Endodermal cell (in vitro differentiated cells): Measurements from ENCODE around the gene CHSY1. TPM values are rescaled to one million over a fixed set of nuclear protein-coding genes. Genes with fewer than 3 reads are reported as not detected.
A peak's percentile ranks its signal among the peaks of the same experiment; 100 is the strongest.

Experiments
- DNase-seq: peaks from one replicate; pipeline ENCODE4 v3.0.0-alpha.2; 2017
- H3K27ac ChIP-seq: 2 replicates; pipeline ENCODE4 v1.5.1; 2013; ENCODE audit warnings: mild to moderate bottlenecking, low read depth, low read length, moderate library complexity
- H3K27me3 ChIP-seq: 2 replicates; pipeline ENCODE4 v1.6.1; 2013; ENCODE audit warnings: mild to moderate bottlenecking, low read length, moderate library complexity; ENCODE audit not compliant: insufficient read depth, control insufficient read depth, poor library complexity, severe bottlenecking
- H3K36me3 ChIP-seq: 2 replicates; pipeline ENCODE4 v1.7.0; 2013; ENCODE audit warnings: mild to moderate bottlenecking, low read length, moderate library complexity; ENCODE audit not compliant: control insufficient read depth, insufficient read depth
- H3K4me1 ChIP-seq: one replicate; pipeline ENCODE4 v1.7.0; 2013; ENCODE audit warnings: low read length; ENCODE audit not compliant: control insufficient read depth, insufficient read depth
- H3K4me3 ChIP-seq: 2 replicates; pipeline ENCODE4 v1.5.1; 2013; ENCODE audit warnings: mild to moderate bottlenecking, low read length, moderate library complexity
- H3K9ac ChIP-seq: 2 replicates; pipeline ENCODE4 v1.6.1; 2013; ENCODE audit warnings: mild to moderate bottlenecking, low read length, moderate library complexity; ENCODE audit not compliant: poor library complexity, severe bottlenecking; ENCODE audit errors: extremely low read depth
- H3K9me3 ChIP-seq: 2 replicates; pipeline ENCODE4 v1.6.1; 2013; ENCODE audit warnings: mild to moderate bottlenecking, low read length, moderate library complexity; ENCODE audit not compliant: control insufficient read depth
- H3K27ac Mint-ChIP-seq: 2 replicates; pipeline ENCODE4 v1.8.0; 2020; ENCODE audit warnings: mixed read lengths
- H3K27me3 Mint-ChIP-seq: 2 replicates; pipeline ENCODE4 v1.8.0; 2021; ENCODE audit warnings: mild to moderate bottlenecking, mixed read lengths; ENCODE audit not compliant: insufficient read depth
- H3K36me3 Mint-ChIP-seq: 2 replicates; pipeline ENCODE4 v1.8.0; 2020; ENCODE audit warnings: low read depth, mixed read lengths
- H3K4me1 Mint-ChIP-seq: 2 replicates; pipeline ENCODE4 v1.8.0; 2020; ENCODE audit warnings: mixed read lengths
- H3K4me3 Mint-ChIP-seq: 2 replicates; pipeline ENCODE4 v1.8.0; 2020; ENCODE audit warnings: mild to moderate bottlenecking, moderate library complexity, mixed read lengths
- H3K9me3 Mint-ChIP-seq: 2 replicates; pipeline ENCODE4 v1.8.0; 2020; ENCODE audit warnings: mild to moderate bottlenecking, mixed read lengths
- WGBS, 2 experiments: methylation state at CpG; one replicate each; pipeline versions ENCODE4 v1.1.5 to v1.1.7; 2013; ENCODE audit warnings: missing lambda C conversion rate in 2 of 2, mixed read lengths in 1 of 2; ENCODE audit not compliant: insufficient coverage in 1 of 2, insufficient read length in 1 of 2; 5-methylcytosine and 5-hydroxymethylcytosine counted together
- total RNA-seq, 2 donors: library from RNA; stranded (reverse); fragmentation: NEBNext Ultra II Directional in 1 of 2; extraction: Animal tissue kit (Norgen Biotek cat#: 25700) in 1 of 2; gene quantifications; 2 replicates in 1 of 2; 3 replicates in 1 of 2; pipeline ENCODE4 v1.2.1, GENCODE V29; 2021
- TF ChIP-seq, protein P1 (sequence below): fragments of 200-600 bp; sonication (generic); conservative IDR thresholded peaks from 2 replicates; pipeline ENCODE4 v1.5.0; 2021; ENCODE audit warnings: antibody characterized with exemption, mild to moderate bottlenecking

Gene CHSY1
- total RNA-seq, 2 donors from 2014 or later = 33.3 to 39.9 TPM

DNA sequence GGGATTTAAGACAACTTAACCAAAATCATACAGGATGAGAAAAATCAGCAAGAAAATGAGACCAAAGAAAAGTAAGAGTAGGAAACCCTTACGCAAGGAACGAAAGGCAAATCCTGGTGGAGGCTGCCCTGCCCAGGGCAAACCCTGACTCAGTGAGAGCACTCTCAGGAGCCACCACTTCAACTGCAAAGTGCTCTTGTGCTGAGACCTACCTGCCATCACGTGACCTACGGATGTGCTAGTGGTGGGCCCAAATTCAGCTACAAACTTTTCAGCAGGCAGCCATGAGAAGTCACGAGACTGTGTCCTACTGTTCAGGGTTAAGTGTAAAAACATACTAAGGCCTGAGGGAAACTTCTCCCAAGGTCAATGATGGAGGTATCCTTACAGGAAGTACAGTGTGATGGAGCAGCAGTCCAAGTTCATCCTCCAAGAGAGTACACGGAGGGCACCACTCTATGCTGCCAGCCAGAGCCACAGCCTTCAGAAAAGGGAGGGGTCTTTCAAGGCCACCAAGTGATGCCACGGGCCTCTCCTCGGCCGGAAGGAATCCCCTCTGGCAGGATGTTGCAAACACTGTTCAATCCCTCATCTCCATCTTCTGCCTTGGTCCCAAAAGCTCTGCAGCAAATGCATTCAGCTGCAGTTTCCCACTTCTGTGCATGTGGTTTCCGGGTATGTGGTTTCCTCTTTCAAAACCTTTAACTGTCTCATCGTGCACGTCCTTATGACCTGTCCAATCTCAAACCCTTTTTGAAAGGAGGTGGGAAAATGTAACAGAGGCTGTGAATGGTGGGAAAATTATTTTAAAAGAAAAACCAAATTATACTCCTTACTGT lies 9.5 kb downstream of the CHSY1 start:
- Histone ChIP-seq H3K27ac (no peak overlapping the region), H3K4me3 (no peak overlapping the region), H3K9ac (peak overlapping the region; percentile 4), H3K9me3 (no peaks in the 10 kb centered on the region), H3K4me1 (peaks cover 18% of the 10 kb centered on the region), H3K36me3 (peaks cover 9% of the 10 kb centered on the region), H3K27me3 (no peaks in the 10 kb centered on the region)
- DNase-seq = peak; percentile 36
- peak overlapping the region; percentile 82 for H3K27ac Mint-ChIP-seq
- WGBS, 2 experiments = 92 to 95% methylated on average over 8 to 12 of the region's 12 CpGs
- no peaks in the 10 kb centered on the region for H3K27me3 Mint-ChIP-seq
- H3K36me3 Mint-ChIP-seq = peaks cover 4% of the 10 kb centered on the region
- peak overlapping the region; percentile 24 for H3K4me3 Mint-ChIP-seq
- no peaks in the 10 kb centered on the region for H3K9me3 Mint-ChIP-seq
- TF ChIP-seq, protein P1, sequence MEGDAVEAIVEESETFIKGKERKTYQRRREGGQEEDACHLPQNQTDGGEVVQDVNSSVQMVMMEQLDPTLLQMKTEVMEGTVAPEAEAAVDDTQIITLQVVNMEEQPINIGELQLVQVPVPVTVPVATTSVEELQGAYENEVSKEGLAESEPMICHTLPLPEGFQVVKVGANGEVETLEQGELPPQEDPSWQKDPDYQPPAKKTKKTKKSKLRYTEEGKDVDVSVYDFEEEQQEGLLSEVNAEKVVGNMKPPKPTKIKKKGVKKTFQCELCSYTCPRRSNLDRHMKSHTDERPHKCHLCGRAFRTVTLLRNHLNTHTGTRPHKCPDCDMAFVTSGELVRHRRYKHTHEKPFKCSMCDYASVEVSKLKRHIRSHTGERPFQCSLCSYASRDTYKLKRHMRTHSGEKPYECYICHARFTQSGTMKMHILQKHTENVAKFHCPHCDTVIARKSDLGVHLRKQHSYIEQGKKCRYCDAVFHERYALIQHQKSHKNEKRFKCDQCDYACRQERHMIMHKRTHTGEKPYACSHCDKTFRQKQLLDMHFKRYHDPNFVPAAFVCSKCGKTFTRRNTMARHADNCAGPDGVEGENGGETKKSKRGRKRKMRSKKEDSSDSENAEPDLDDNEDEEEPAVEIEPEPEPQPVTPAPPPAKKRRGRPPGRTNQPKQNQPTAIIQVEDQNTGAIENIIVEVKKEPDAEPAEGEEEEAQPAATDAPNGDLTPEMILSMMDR = no peak
- H3K4me1 Mint-ChIP-seq = peaks cover 68% of the 10 kb centered on the region

GRCh38 chr15:101240358-101240757 lies 11.5 kb downstream of the CHSY1 start:
- H3K4me3 Mint-ChIP-seq = no peak overlapping the region
- Histone ChIP-seq H3K9me3 (no peaks in the 10 kb centered on the region), H3K27me3 (no peaks in the 10 kb centered on the region), H3K4me1 (peaks cover 18% of the 10 kb centered on the region), H3K36me3 (peaks cover 6% of the 10 kb centered on the region), H3K27ac (no peak overlapping the region), H3K9ac (no peak overlapping the region), H3K4me3 (no peak overlapping the region)
- 86 to 91% methylated on average over 5 of the region's 5 CpGs for WGBS, 2 experiments
- no peaks in the 10 kb centered on the region for H3K9me3 Mint-ChIP-seq
- peaks cover 54% of the 10 kb centered on the region for H3K4me1 Mint-ChIP-seq
- H3K27me3 Mint-ChIP-seq = no peaks in the 10 kb centered on the region
- TF ChIP-seq, protein P1 = no peak
- peaks cover 9% of the 10 kb centered on the region for H3K36me3 Mint-ChIP-seq
- no peak overlapping the region for H3K27ac Mint-ChIP-seq
- peak; percentile 12 for DNase-seq

DNA sequence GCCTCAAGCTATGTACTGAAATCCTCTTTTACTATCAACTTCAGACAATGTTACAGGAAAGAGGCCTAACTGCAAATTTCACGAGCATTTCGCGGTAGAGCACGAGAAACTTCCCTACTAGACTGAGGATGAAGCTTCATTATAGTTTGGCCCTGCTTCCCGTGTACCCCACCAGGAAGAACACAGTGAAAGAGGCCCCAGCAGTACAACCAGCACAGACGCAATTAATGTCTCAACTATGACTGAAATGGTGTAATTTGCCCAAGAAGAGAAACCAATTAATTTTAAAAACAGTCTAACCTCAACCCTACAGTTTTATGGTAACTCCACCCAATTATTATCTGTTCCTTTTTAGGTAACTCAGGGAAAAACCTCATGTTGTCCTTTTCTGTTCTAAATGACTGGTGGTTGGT lies 12.1 kb downstream of the CHSY1 start:
- Histone ChIP-seq H3K9me3 (no peaks in the 10 kb centered on the region), H3K27ac (no peak overlapping the region), H3K4me3 (no peak overlapping the region), H3K9ac (no peak overlapping the region), H3K36me3 (peaks cover 12% of the 10 kb centered on the region), H3K4me1 (peaks cover 18% of the 10 kb centered on the region), H3K27me3 (no peaks in the 10 kb centered on the region)
- H3K36me3 Mint-ChIP-seq = peaks cover 15% of the 10 kb centered on the region
- H3K27me3 Mint-ChIP-seq = no peaks in the 10 kb centered on the region
- no peak overlapping the region for H3K4me3 Mint-ChIP-seq
- no peaks in the 10 kb centered on the region for H3K9me3 Mint-ChIP-seq
- H3K27ac Mint-ChIP-seq = peak overlapping the region; percentile 40
- WGBS, 2 experiments = 96 to 97% methylated on average over 6 of the region's 6 CpGs
- peaks cover 47% of the 10 kb centered on the region for H3K4me1 Mint-ChIP-seq
- peak; percentile 9 for DNase-seq
- TF ChIP-seq, protein P1 = no peak
